DMS153 (cell line): ENCODE measurements around the gene AKAP6.

Source experiments
- DNase-seq: peaks from one replicate; lab custom pipeline; 2025; lab: John Stamatoyannopoulos, UW

AKAP6 gene

GRCh38 chr14:32332415-32333316 is 3.6 kb downstream of the AKAP6 start:
- DNase-seq, result no peak

GRCh38 chr14:32336702-32337101 is 7.6 kb downstream of the AKAP6 start:
- DNase-seq, result no peak

GRCh38 chr14:32337759-32338158 is 8.7 kb downstream of the AKAP6 start:
- DNase-seq, result no peak

- DNase-seq, result no peak
These were observed 10.1 kb downstream of the AKAP6 start for GRCh38 chr14:32339188-32339587.

- no peak for DNase-seq
These were observed 13.1 kb downstream of the AKAP6 start for GRCh38 chr14:32341947-32342846.

GRCh38 chr14:32342847-32343194 is 13.7 kb downstream of the AKAP6 start:
- no peak for DNase-seq

GRCh38 chr14:32343926-32344430 is 14.9 kb downstream of the AKAP6 start:
- no peak for DNase-seq

GRCh38 chr14:32345311-32345791 is 16.3 kb downstream of the AKAP6 start:
- DNase-seq, result no peak

- DNase-seq, result no peak
These were observed 20.2 kb downstream of the AKAP6 start for GRCh38 chr14:32349322-32349721.

- no peak for DNase-seq
These were observed 20.9 kb downstream of the AKAP6 start for GRCh38 chr14:32350020-32350419.

GRCh38 chr14:32352631-32353030 is 23.5 kb downstream of the AKAP6 start:
- DNase-seq, result no peak

GRCh38 chr14:32354716-32355115 is 25.6 kb downstream of the AKAP6 start:
- DNase-seq, result no peak

- DNase-seq, result no peak
These were observed 29.7 kb downstream of the AKAP6 start for GRCh38 chr14:32358781-32359180.

GRCh38 chr14:32361674-32362073 is 32.6 kb downstream of the AKAP6 start:
- DNase-seq, result no peak

- no peak for DNase-seq
These were observed 34.7 kb downstream of the AKAP6 start for GRCh38 chr14:32363761-32364160.

GRCh38 chr14:32364941-32365340 is 35.8 kb downstream of the AKAP6 start:
- DNase-seq, result no peak

- DNase-seq, result no peak
These were observed 37.3 kb downstream of the AKAP6 start for GRCh38 chr14:32366256-32366879.

GRCh38 chr14:32366986-32367385 is 37.9 kb downstream of the AKAP6 start:
- DNase-seq, result peak; percentile 49

- no peak for DNase-seq
These were observed 38.4 kb downstream of the AKAP6 start for GRCh38 chr14:32367516-32367915.

- no peak for DNase-seq
These were observed 39.0 kb downstream of the AKAP6 start for GRCh38 chr14:32368107-32368506.

- DNase-seq, result no peak
These were observed 41.6 kb downstream of the AKAP6 start for GRCh38 chr14:32370714-32371113.

GRCh38 chr14:32372154-32372553 is 43.1 kb downstream of the AKAP6 start:
- no peak for DNase-seq
